HL-60/S4 treated with phorbol 12-myristate 13-acetate at 8.2 ng/mL for 4 days and 3 days (cell line): ENCODE data around the gene OLR1.
"Not testable (repeated sequence)": the region's sequence is repeated elsewhere in the genome, so short reads cannot be mapped to it uniquely, and the experiment has no call there.

Experiments used
- in situ Hi-C: fragments of 300-500 bp; cut with MboI; formaldehyde crosslinking; loops from 2 replicates; pipeline ENCODE4 v1.15.0; 2022; ENCODE audit warnings: low sequenced_read_pairs

Gene OLR1

GRCh38 chr12:10171973-10172728 lies at the start of gene OLR1:
TSS of gene OLR1 (minus strand) at chr12:10172132. CDS start at chr12:10172077, 55 bp downstream.
- in situ Hi-C loops: no loop called here

GRCh38 chr12:10220398-10221077 lies 48.6 kb upstream of the OLR1 start:
- in situ Hi-C loops: no loop called here

GRCh38 chr12:10218021-10218420 lies 46.1 kb upstream of the OLR1 start:
- in situ Hi-C loops: no loop called here

GRCh38 chr12:10215946-10216345 lies 44.0 kb upstream of the OLR1 start:
- in situ Hi-C loops: not testable (repeated sequence)

- in situ Hi-C loops: no loop called here
These were observed 43.5 kb upstream of the OLR1 start for GRCh38 chr12:10215436-10215835.

- in situ Hi-C loops: no loop called here
These were observed 42.9 kb upstream of the OLR1 start for GRCh38 chr12:10214895-10215267.

GRCh38 chr12:10214136-10214894 lies 42.4 kb upstream of the OLR1 start:
- in situ Hi-C loops: no loop called here

GRCh38 chr12:10213168-10214135 lies 41.5 kb upstream of the OLR1 start:
- in situ Hi-C loops: no loop called here

GRCh38 chr12:10212739-10213131 lies 40.8 kb upstream of the OLR1 start, which contains the start of gene GABARAPL1:
TSS of gene GABARAPL1 (plus strand) at chr12:10212877. CDS start at chr12:10213130, 253 bp downstream.
- in situ Hi-C loops: no loop called here

GRCh38 chr12:10211940-10212738 lies 40.2 kb upstream of the OLR1 start:
- in situ Hi-C loops: no loop called here

- in situ Hi-C loops: no loop called here
These were observed 39.4 kb upstream of the OLR1 start for GRCh38 chr12:10211101-10211939.

- in situ Hi-C loops: no loop called here
These were observed 38.3 kb upstream of the OLR1 start for GRCh38 chr12:10210225-10210624.

- in situ Hi-C loops: no loop called here
These were observed 35.2 kb upstream of the OLR1 start for GRCh38 chr12:10207136-10207535.

- in situ Hi-C loops: no loop called here
These were observed 33.4 kb upstream of the OLR1 start for GRCh38 chr12:10205220-10205807.

GRCh38 chr12:10204495-10204894 lies 32.6 kb upstream of the OLR1 start:
- in situ Hi-C loops: not testable (repeated sequence)

GRCh38 chr12:10197879-10198278 lies 25.9 kb upstream of the OLR1 start:
- in situ Hi-C loops: no loop called here

- in situ Hi-C loops: no loop called here
These were observed 24.3 kb upstream of the OLR1 start for GRCh38 chr12:10196210-10196609.

- in situ Hi-C loops: no loop called here
These were observed 22.3 kb upstream of the OLR1 start for GRCh38 chr12:10194160-10194670.
